GM19455 (cell line): ENCODE measurements around the gene MAMSTR.

ENCODE experiments used
- ATAC-seq: cut with Tn5 transposase; IDR thresholded peaks from one replicate; pipeline ENCODE4 v1.9.1; 2021; ENCODE audit not compliant: unreplicated experiment

The MAMSTR gene

GRCh38 chr19:48668332-48668731 is 51.2 kb downstream of the MAMSTR start:
- no peak for ATAC-seq

GRCh38 chr19:48665786-48666185 is 53.7 kb downstream of the MAMSTR start:
- ATAC-seq, result no peak

GRCh38 chr19:48664476-48664875 is 55.0 kb downstream of the MAMSTR start:
- no peak for ATAC-seq

GRCh38 chr19:48663667-48664066 is 55.9 kb downstream of the MAMSTR start:
- no peak for ATAC-seq
